K562 (cell line): ENCODE measurements around the gene GNGT2. TPM values are rescaled to one million over a fixed set of nuclear protein-coding genes. Genes with fewer than 3 reads are reported as not detected.

Experiments used
- ARNT ChIP-seq, 2 experiments: fragments of 450-650 bp; IDR thresholded peaks; 2 replicates each; pipeline ENCODE4 v1.6.1; 2016; ENCODE audit warnings: mild to moderate bottlenecking in 1 of 2
- CBX5 ChIP-seq: IDR thresholded peaks from 2 replicates; pipeline ENCODE4 v1.6.1; 2014; ENCODE audit warnings: low read depth, borderline replicate concordance
- CHD2 ChIP-seq: IDR thresholded peaks from 2 replicates; pipeline ENCODE4 v1.6.1; 2011; ENCODE audit warnings: low read depth, low read length
- GATAD2A ChIP-seq: fragments of 450-650 bp; IDR thresholded peaks from 2 replicates; pipeline ENCODE4 v1.6.1; 2017
- KDM5B ChIP-seq: fragments of 200-600 bp; sonication (generic); IDR thresholded peaks from 2 replicates; pipeline ENCODE4 v1.6.1; 2012; ENCODE audit warnings: low read depth, mild to moderate bottlenecking, moderate library complexity, low read length, control low read depth, inconsistent platforms; ENCODE audit not compliant: insufficient replicate concordance
- NR4A1 ChIP-seq, 2 experiments: fragments of 250-450 bp in 1 of 2; fragments of 450-650 bp in 1 of 2; sonication (Bioruptor Pico) in 1 of 2; IDR thresholded peaks; 2 replicates each; pipeline versions ENCODE4 v1.4.0 to v1.6.1; 2016 to 2020; ENCODE audit warnings: mild to moderate bottlenecking in 2 of 2, missing compliant biosample characterization in 1 of 2, missing genetic modification characterization in 1 of 2, moderate library complexity in 1 of 2
- RBM25 ChIP-seq: fragments of 200-400 bp; formaldehyde crosslinking; IDR thresholded peaks from 2 replicates; pipeline ENCODE4 v1.6.1; 2018; ENCODE audit warnings: low read length, low read depth, moderate library complexity; ENCODE audit not compliant: severe bottlenecking
- RNF2 ChIP-seq: sonication (generic); IDR thresholded peaks from 2 replicates; pipeline ENCODE4 v1.6.1; 2016
- ZNF140 ChIP-seq: fragments of 250-450 bp; sonication (Bioruptor Pico); IDR thresholded peaks from 2 replicates; pipeline ENCODE4 v1.8.0; 2021; ENCODE audit warnings: moderate library complexity, mild to moderate bottlenecking, inconsistent platforms
- ZNF583 ChIP-seq: fragments of 250-450 bp; sonication (Bioruptor Pico); IDR thresholded peaks from 2 replicates; pipeline ENCODE4 v1.4.0; 2020
- ZNF586 ChIP-seq: fragments of 450-650 bp; formaldehyde crosslinking; conservative IDR thresholded peaks from 2 replicates; pipeline ENCODE4 v1.4.0; 2020; ENCODE audit warnings: mild to moderate bottlenecking, moderate library complexity
- ZNF778 ChIP-seq: fragments of 450-650 bp; formaldehyde crosslinking; IDR thresholded peaks from 2 replicates; pipeline ENCODE4 v1.4.0; 2020; ENCODE audit warnings: mild to moderate bottlenecking, moderate library complexity
- polyA plus RNA-seq, 8 experiments: library from polyadenylated mRNA; depleted of rRNA in 4 of 8; stranded (reverse) in 5 of 8; unstranded in 3 of 8; fragments of >200 nt; fragmentation: Nextera tagmentation in 2 of 8; fragmentation: Illumina TruSeq in 1 of 8; extraction: Ambion mirVana in 2 of 8; extraction: Trizol in 1 of 8; gene quantifications; 2 replicates each; pipeline versions ENCODE4 v1.2.1 to v1.2.3, GENCODE V29; 2011 to 2014; ENCODE audit warnings: inconsistent platforms in 1 of 8, missing spikeins in 1 of 8
- total RNA-seq, 7 experiments: library from RNA; depleted of rRNA in 6 of 7; stranded (reverse); fragments of >200 nt in 6 of 7; fragmentation: Illumina TruSeq in 2 of 7; extraction: Trizol in 2 of 7; gene quantifications; 2 replicates each; pipeline versions ENCODE4 v1.2.1 to v1.2.3, GENCODE V29; 2011 to 2021; ENCODE audit warnings: low replicate concordance in 1 of 7
- TF ChIP-seq, protein P1 (sequence below): IDR thresholded peaks from 2 replicates; pipeline ENCODE4 v1.6.1; 2016; ENCODE audit warnings: missing genetic modification characterization, missing compliant biosample characterization
- TF ChIP-seq, protein P2 (sequence below): fragments of 250-450 bp; sonication (Bioruptor Pico); IDR thresholded peaks from 2 replicates; pipeline ENCODE4 v1.8.0; 2021; ENCODE audit warnings: moderate library complexity, mild to moderate bottlenecking, inconsistent platforms
- TF ChIP-seq, protein P3 (sequence below): fragments of 450-650 bp; IDR thresholded peaks from 2 replicates; pipeline ENCODE4 v1.6.1; 2016
- TF ChIP-seq, protein P4 (sequence below): sonication (generic); formaldehyde crosslinking; IDR thresholded peaks from 2 replicates; pipeline ENCODE4 v1.8.0; 2023; ENCODE audit warnings: missing genetic modification reagents, mild to moderate bottlenecking, borderline replicate concordance

Gene GNGT2
- total and polyA plus RNA-seq, 9 of the 15 experiments (the other 6 are each of a cell fraction or from before 2014, with no cell fraction given), result not detected

DNA sequence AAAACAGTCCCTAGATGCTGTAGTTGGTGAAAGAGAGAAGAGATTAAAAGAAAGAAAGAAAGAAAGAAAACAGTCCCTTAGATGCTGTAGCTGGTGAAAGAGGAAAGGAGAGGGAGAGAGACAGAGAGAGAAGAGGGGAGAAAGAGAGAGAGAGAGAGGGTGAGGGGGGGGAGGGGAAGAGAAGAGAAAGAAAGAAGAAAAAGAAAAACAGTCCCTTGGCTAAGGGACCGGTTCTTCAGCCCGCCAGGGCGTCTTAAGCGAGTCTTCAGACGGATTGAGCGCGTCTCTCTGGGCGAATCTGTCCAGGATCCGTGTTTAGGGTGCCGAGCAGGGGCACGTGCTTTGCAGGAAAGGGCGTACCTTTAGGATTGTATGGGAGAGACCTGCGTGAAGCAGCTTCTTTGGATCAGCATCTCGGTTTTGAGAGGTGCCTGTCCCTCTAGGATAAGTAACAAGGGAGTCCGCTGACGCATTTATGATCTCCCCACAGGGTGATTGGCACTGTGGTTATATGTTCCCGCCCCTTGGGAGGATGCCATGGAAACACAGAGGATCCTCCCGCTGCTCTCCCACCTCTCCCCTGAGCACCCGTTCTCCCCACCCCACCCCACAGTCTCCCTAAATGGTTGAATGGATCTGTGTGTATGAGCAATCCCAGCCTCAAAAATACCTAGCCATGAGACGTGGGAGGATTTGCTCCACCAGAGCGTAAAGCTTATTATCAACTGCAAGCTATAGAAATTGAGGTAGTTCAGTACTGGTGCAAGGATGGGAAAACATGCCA lies 16.7 kb downstream of the GNGT2 start (continued):
- TF ChIP-seq, protein P1, sequence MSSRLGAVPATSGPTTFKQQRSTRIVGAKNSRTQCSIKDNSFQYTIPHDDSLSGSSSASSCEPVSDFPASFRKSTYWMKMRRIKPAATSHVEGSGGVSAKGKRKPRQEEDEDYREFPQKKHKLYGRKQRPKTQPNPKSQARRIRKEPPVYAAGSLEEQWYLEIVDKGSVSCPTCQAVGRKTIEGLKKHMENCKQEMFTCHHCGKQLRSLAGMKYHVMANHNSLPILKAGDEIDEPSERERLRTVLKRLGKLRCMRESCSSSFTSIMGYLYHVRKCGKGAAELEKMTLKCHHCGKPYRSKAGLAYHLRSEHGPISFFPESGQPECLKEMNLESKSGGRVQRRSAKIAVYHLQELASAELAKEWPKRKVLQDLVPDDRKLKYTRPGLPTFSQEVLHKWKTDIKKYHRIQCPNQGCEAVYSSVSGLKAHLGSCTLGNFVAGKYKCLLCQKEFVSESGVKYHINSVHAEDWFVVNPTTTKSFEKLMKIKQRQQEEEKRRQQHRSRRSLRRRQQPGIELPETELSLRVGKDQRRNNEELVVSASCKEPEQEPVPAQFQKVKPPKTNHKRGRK (tag), result peak; percentile 99
- no peak for TF ChIP-seq ZNF140 (CRISPR knock-in tag)
- TF ChIP-seq, protein P2, sequence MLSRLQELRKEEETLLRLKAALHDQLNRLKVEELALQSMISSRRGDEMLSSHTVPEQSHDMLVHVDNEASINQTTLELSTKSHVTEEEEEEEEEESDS (CRISPR knock-in tag), result no peak
- no peak for TF ChIP-seq ZNF583 (CRISPR knock-in tag)
- TF ChIP-seq ZNF778 (CRISPR knock-in tag), result no peak
- no peak for TF ChIP-seq RNF2
- no peak for TF ChIP-seq CBX5
- TF ChIP-seq, protein P3, sequence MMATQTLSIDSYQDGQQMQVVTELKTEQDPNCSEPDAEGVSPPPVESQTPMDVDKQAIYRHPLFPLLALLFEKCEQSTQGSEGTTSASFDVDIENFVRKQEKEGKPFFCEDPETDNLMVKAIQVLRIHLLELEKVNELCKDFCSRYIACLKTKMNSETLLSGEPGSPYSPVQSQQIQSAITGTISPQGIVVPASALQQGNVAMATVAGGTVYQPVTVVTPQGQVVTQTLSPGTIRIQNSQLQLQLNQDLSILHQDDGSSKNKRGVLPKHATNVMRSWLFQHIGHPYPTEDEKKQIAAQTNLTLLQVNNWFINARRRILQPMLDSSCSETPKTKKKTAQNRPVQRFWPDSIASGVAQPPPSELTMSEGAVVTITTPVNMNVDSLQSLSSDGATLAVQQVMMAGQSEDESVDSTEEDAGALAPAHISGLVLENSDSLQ, result peak; percentile 96
- peak; percentile 16 to 71; a peak in 2 of 4 replicates for TF ChIP-seq ARNT (IDR thresholded peaks at IDR 0.05)
- TF ChIP-seq ZNF586 (CRISPR knock-in tag), result no peak
- TF ChIP-seq RBM25, result no peak
- no peak for TF ChIP-seq CHD2
- TF ChIP-seq, protein P4, sequence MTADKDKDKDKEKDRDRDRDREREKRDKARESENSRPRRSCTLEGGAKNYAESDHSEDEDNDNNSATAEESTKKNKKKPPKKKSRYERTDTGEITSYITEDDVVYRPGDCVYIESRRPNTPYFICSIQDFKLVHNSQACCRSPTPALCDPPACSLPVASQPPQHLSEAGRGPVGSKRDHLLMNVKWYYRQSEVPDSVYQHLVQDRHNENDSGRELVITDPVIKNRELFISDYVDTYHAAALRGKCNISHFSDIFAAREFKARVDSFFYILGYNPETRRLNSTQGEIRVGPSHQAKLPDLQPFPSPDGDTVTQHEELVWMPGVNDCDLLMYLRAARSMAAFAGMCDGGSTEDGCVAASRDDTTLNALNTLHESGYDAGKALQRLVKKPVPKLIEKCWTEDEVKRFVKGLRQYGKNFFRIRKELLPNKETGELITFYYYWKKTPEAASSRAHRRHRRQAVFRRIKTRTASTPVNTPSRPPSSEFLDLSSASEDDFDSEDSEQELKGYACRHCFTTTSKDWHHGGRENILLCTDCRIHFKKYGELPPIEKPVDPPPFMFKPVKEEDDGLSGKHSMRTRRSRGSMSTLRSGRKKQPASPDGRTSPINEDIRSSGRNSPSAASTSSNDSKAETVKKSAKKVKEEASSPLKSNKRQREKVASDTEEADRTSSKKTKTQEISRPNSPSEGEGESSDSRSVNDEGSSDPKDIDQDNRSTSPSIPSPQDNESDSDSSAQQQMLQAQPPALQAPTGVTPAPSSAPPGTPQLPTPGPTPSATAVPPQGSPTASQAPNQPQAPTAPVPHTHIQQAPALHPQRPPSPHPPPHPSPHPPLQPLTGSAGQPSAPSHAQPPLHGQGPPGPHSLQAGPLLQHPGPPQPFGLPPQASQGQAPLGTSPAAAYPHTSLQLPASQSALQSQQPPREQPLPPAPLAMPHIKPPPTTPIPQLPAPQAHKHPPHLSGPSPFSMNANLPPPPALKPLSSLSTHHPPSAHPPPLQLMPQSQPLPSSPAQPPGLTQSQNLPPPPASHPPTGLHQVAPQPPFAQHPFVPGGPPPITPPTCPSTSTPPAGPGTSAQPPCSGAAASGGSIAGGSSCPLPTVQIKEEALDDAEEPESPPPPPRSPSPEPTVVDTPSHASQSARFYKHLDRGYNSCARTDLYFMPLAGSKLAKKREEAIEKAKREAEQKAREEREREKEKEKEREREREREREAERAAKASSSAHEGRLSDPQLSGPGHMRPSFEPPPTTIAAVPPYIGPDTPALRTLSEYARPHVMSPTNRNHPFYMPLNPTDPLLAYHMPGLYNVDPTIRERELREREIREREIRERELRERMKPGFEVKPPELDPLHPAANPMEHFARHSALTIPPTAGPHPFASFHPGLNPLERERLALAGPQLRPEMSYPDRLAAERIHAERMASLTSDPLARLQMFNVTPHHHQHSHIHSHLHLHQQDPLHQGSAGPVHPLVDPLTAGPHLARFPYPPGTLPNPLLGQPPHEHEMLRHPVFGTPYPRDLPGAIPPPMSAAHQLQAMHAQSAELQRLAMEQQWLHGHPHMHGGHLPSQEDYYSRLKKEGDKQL, result no peak
- TF ChIP-seq NR4A1 (CRISPR knock-in tag; IDR thresholded peaks at IDR 0.05), result no peak
- no peak for TF ChIP-seq NR4A1 (tag; IDR thresholded peaks at IDR 0.05)
- TF ChIP-seq GATAD2A, result peak; percentile 26; the same call in 1 of the 2 replicates
- TF ChIP-seq KDM5B, result peak; percentile 39
